Osteoblast (primary cell): ENCODE data around the gene CGB3. TPM values are rescaled to one million over a fixed set of nuclear protein-coding genes. Genes with fewer than 3 reads are reported as not detected.

Experiments
- DNase-seq: peaks from one replicate; pipeline ENCODE4 v3.0.0; 2011; ENCODE audit warnings: low spot score, mixed read lengths; ENCODE audit not compliant: insufficient read length; ENCODE audit errors: missing footprints
- H2AFZ ChIP-seq: 2 replicates; pipeline ENCODE4 v1.6.0; 2011; ENCODE audit warnings: mild to moderate bottlenecking, low read length
- H3K27ac ChIP-seq: 2 replicates; pipeline ENCODE4 v1.5.1; 2011; ENCODE audit warnings: mild to moderate bottlenecking, low read depth, low read length, moderate library complexity
- H3K27me3 ChIP-seq: 2 replicates; pipeline ENCODE4 v1.6.0; 2012; ENCODE audit warnings: mild to moderate bottlenecking, control low read depth, inconsistent platforms, low read length, moderate library complexity; ENCODE audit not compliant: insufficient read depth
- H3K36me3 ChIP-seq: 2 replicates; pipeline ENCODE4 v1.5.1; 2011; ENCODE audit warnings: mild to moderate bottlenecking, low read length, control low read depth, moderate library complexity; ENCODE audit not compliant: insufficient read depth
- H3K4me1 ChIP-seq: 2 replicates; pipeline ENCODE4 v1.5.1; 2011; ENCODE audit warnings: mild to moderate bottlenecking, low read length, control low read depth, moderate library complexity; ENCODE audit not compliant: insufficient read depth
- H3K4me2 ChIP-seq: 2 replicates; pipeline ENCODE4 v1.6.0; 2011; ENCODE audit warnings: mild to moderate bottlenecking, low read length; ENCODE audit not compliant: insufficient read depth
- H3K4me3 ChIP-seq: fragments of 200-600 bp; sonication (generic); 3 replicates; pipeline ENCODE4 v1.5.1; 2012; ENCODE audit warnings: mild to moderate bottlenecking, low read length, inconsistent platforms; ENCODE audit not compliant: insufficient read depth
- H3K79me2 ChIP-seq: 2 replicates; pipeline ENCODE4 v1.6.0; 2012; ENCODE audit warnings: mild to moderate bottlenecking, low read length, control low read depth, inconsistent platforms; ENCODE audit not compliant: insufficient read depth
- H3K9me3 ChIP-seq: 2 replicates; pipeline ENCODE4 v1.5.1; 2011; ENCODE audit warnings: low read depth, low read length, control low read depth
- H4K20me1 ChIP-seq: 2 replicates; pipeline ENCODE4 v1.6.0; 2012; ENCODE audit warnings: mild to moderate bottlenecking, low read length, control low read depth; ENCODE audit not compliant: insufficient read depth
- total RNA-seq: library from RNA; depleted of rRNA; stranded (reverse); fragments of >200 nt; gene quantifications from 2 replicates; pipeline ENCODE4 v1.2.3, GENCODE V29; 2012
- TF ChIP-seq, protein P1 (sequence below): IDR thresholded peaks from 2 replicates; pipeline ENCODE4 v1.5.1; 2011; ENCODE audit warnings: mild to moderate bottlenecking, low read depth, low read length, moderate library complexity; ENCODE audit errors: extremely low read depth

CGB3 gene
- total RNA-seq, 1 donor, result not detected

DNA sequence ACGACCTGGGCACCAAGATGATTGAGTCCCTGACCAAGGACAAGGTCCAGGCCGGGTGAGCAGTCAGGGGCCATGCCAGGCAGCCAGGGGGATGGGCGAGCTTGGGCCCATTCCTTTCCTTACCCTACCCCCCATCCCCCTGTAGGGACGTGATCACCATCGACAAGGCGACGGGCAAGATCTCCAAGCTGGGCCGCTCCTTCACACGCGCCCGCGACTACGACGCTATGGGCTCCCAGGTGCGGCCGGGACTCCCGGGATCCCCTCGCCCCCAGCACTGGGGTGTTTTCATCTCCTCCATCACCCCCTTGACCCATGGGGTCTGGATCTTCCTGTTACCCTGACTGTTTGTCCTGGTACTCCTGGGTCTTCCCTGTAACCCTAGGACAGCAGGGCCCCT is 14.3 kb downstream of the CGB3 start:
- DNase-seq, result peak; percentile 8
- H3K4me1 ChIP-seq, result no peaks in the 10 kb centered on the region
- no peak overlapping the region for H2AFZ ChIP-seq
- peaks cover 51% of the 10 kb centered on the region for H3K36me3 ChIP-seq
- no peaks in the 10 kb centered on the region for H3K27me3 ChIP-seq
- H3K79me2 ChIP-seq, result no peaks in the 10 kb centered on the region
- no peak overlapping the region for H3K27ac ChIP-seq
- no peak overlapping the region for H3K4me3 ChIP-seq
- H3K4me2 ChIP-seq, result no peak overlapping the region
- TF ChIP-seq, protein P1, sequence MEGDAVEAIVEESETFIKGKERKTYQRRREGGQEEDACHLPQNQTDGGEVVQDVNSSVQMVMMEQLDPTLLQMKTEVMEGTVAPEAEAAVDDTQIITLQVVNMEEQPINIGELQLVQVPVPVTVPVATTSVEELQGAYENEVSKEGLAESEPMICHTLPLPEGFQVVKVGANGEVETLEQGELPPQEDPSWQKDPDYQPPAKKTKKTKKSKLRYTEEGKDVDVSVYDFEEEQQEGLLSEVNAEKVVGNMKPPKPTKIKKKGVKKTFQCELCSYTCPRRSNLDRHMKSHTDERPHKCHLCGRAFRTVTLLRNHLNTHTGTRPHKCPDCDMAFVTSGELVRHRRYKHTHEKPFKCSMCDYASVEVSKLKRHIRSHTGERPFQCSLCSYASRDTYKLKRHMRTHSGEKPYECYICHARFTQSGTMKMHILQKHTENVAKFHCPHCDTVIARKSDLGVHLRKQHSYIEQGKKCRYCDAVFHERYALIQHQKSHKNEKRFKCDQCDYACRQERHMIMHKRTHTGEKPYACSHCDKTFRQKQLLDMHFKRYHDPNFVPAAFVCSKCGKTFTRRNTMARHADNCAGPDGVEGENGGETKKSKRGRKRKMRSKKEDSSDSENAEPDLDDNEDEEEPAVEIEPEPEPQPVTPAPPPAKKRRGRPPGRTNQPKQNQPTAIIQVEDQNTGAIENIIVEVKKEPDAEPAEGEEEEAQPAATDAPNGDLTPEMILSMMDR, result no peak
- no peaks in the 10 kb centered on the region for H3K9me3 ChIP-seq
- H4K20me1 ChIP-seq, result no peaks in the 10 kb centered on the region

- TF ChIP-seq, protein P1, result no peak
- Histone ChIP-seq H2AFZ (no peak overlapping the region), H3K4me1 (no peaks in the 10 kb centered on the region), H4K20me1 (no peaks in the 10 kb centered on the region), H3K36me3 (peaks cover 63% of the 10 kb centered on the region), H3K9me3 (no peaks in the 10 kb centered on the region), H3K27me3 (no peaks in the 10 kb centered on the region), H3K79me2 (peaks cover 3% of the 10 kb centered on the region), H3K27ac (no peak overlapping the region), H3K4me2 (no peak overlapping the region), H3K4me3 (no peak overlapping the region)
- no peak for DNase-seq
Observed at GRCh38 chr19:49006905-49007304, 17.2 kb downstream of the CGB3 start.

DNA sequence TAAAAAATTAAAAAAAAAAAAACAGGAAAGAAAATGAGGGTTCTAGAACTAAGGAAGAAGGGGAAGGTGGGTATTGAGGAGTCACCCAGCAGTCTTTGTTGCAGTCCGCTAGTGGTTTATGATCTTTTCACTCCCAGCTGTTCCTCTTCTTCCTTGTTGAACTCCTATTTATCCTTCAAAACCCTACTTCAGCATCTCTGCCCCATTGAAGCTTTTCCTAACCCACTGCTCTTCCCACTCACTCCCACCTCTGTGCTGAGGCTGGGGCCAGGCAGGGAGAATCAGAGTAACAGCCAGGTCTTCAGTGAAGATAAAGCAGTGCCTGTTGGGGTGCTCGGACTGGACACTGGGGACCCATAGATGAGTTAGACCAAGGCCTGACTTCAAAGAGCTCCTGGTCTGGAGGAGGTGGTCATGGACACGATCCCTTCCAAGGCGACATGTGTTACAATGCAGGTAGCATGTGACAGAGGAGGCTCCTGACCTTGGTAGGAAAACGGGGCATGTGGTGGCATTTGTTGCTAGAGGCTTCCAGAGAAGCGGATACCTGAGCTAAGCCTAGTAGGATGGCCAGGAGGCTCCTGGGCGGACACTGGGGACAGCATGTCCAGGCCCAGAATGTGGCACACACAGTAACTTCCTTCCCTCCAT is 19.0 kb downstream of the CGB3 start:
- no peak overlapping the region for H3K27ac ChIP-seq
- H3K79me2 ChIP-seq, result peaks cover 3% of the 10 kb centered on the region
- no peak overlapping the region for H3K4me2 ChIP-seq
- peaks cover 59% of the 10 kb centered on the region for H3K36me3 ChIP-seq
- no peaks in the 10 kb centered on the region for H3K4me1 ChIP-seq
- H3K9me3 ChIP-seq, result no peaks in the 10 kb centered on the region
- peak; percentile 13 for DNase-seq
- H3K4me3 ChIP-seq, result no peak overlapping the region
- H3K27me3 ChIP-seq, result no peaks in the 10 kb centered on the region
- H2AFZ ChIP-seq, result no peak overlapping the region
- H4K20me1 ChIP-seq, result no peaks in the 10 kb centered on the region
- TF ChIP-seq, protein P1, result no peak

- Histone ChIP-seq H3K27me3 (no peaks in the 10 kb centered on the region), H3K27ac (no peak overlapping the region), H4K20me1 (peaks cover 9% of the 10 kb centered on the region), H2AFZ (no peak overlapping the region), H3K9me3 (no peaks in the 10 kb centered on the region), H3K79me2 (peaks cover 13% of the 10 kb centered on the region), H3K4me3 (no peak overlapping the region), H3K4me2 (no peak overlapping the region), H3K36me3 (peaks cover 52% of the 10 kb centered on the region), H3K4me1 (no peaks in the 10 kb centered on the region)
- TF ChIP-seq, protein P1, result no peak
- peak; percentile 13 for DNase-seq
Observed at GRCh38 chr19:49004133-49004532, 20.0 kb downstream of the CGB3 start.
